Activated CD4-positive, alpha-beta T cell treated with anti-CD3 and anti-CD28 coated beads, Interleukin-2, amount 50 U/mL, for 4 hours (primary cell): ENCODE measurements around the gene UFC1.

Experiments
- DNase-seq, 2 experiments: peaks; one replicate each; pipeline ENCODE4 v3.0.0-alpha.2; 2020

The UFC1 gene

DNA sequence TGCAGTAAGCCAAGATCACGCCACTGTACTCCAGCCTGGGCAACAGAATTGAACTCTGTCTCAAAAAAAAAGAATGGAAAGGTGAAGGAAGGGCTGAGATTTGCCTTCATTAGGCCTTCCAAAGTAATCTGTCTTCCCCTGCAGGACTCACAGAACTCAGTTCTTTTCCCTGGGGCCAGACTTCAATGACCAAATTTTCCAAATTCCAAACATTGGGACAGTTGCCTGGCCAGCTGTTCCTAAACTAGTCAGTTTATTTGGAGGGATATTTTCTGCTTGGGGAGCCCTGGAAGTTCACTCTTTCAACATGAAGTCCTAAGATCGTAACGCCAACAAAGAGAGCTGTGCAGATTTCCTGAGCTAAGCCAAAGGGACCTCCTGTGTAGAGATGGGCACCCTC, 15.9 kb upstream of the UFC1 start:
- no peak for DNase-seq

DNA sequence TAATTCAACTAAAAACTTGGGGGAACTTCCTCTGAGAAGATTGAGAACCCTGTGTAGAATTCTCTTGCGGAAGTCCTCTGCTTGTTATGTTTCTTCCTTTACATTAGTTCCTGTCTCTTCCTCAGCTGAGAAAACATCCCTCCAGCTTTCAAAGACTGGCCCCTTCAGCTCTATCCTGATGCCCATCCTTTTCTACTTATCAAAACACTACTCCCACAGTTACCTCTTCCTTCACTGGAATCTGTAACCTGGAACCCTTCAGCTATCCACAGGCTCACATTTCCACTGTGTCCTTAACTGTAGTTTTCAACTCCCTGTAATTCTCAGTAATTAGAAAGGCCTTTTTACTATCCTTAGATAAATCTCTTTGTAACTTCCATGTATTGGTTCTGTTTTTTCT, 15.3 kb upstream of the UFC1 start:
- DNase-seq, result no peak

DNA sequence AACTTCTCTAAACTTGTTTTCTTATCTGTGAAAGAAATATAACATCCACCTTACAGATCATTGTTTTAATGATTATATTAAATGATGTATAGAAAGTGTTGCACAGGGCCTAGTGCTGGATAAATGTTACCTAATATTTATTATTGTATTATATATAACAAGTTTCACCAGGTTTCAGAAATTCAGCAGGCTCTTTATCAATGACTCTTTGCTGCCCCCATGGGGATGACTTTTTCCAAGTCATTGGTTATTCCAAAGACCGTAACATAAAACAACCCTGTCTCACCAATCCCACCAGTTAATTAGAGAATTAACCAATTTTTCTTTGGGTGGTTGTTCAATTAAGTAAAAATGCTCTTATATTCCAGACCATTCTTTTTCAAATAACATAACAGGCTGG, 14.0 kb upstream of the UFC1 start:
- DNase-seq, result peak; percentile 36 to 38

DNA sequence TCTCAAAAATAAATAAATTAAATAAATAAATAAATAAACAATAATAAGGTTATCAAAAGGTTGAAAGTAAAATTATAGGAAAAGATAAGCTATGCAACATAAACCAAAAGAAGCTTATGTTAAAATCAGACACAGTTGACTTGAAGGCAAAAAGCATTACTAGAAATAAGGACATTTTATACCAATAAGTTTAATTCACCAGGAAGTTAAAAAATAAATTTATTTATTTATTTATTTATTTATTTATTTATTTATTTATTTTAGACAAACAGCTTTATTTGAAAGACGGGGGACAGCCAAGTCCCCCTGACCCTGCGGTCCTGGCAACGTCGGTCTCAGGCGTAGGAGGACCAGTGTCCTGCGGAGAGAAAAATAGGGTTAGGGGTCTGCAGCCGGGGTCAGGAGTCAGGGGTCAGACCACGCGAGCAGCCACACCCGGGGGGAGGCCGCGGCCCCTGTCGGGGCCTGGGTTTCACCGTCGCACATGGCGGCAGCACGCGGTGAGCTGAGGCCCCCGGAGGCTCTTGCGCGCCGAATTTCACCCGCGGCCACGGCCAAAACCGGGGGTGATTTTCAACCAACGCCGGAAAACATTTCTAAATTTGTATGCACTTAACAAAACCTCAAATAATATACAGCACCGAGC, 12.9 kb upstream of the UFC1 start:
- no peak for DNase-seq

DNA sequence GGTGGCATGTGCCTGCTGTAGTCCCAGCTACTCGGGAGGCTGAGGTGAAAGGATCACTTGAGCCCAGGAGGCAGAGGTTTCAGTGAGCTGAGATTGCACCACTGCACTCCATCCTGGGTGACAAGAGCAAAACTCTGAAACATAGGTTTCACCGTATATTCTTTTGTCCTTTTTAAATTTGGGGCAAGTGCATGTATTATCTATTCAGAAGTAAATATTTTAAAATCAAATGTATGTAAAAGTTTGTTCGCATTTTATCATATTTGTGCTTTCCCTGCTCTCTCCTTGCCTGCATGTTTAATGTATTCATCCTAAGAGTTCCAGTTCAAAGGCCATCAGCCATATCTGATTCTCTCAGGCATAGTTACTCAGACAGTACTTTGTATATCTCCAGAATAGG, 7.9 kb upstream of the UFC1 start:
- no peak for DNase-seq

DNA sequence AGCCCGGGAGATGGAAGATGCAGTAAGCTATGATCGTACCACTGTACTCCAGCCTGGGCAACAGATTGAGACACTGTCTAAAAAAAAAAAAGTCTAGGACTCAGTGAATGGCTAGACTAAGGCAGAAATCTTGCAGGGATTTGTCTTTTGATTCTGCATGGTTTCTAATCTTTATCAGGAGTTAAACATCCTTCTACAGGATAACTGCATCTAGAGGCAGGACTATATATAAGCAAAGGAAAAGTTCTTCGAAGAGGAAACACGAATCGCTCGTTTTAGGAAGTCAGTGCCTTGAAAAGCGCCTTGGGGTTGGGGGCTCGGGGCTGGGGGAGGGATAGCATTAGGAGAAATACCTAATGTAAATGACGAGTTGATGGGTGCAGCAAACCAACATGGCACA, 602 bp upstream of the UFC1 start:
- no peak for DNase-seq

DNA sequence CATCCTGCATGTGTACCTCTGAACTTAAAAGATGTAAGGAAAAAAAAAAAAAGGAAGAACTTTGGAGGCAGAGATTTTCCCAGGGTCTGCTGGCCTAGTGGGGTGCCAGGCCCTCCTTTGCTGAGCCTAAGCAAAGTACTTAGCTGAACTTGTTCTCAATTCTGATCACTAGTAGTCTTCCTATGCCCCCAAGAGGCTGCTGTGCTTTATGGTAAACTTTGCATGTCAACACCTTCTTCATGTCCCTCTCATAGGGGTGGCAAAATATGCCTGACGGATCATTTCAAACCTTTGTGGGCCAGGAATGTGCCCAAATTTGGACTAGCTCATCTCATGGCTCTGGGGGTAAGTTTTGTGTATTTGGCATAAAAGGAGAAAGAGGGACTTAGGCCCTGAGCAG, 4.1 kb downstream of the UFC1 start:
- no peak for DNase-seq

DNA sequence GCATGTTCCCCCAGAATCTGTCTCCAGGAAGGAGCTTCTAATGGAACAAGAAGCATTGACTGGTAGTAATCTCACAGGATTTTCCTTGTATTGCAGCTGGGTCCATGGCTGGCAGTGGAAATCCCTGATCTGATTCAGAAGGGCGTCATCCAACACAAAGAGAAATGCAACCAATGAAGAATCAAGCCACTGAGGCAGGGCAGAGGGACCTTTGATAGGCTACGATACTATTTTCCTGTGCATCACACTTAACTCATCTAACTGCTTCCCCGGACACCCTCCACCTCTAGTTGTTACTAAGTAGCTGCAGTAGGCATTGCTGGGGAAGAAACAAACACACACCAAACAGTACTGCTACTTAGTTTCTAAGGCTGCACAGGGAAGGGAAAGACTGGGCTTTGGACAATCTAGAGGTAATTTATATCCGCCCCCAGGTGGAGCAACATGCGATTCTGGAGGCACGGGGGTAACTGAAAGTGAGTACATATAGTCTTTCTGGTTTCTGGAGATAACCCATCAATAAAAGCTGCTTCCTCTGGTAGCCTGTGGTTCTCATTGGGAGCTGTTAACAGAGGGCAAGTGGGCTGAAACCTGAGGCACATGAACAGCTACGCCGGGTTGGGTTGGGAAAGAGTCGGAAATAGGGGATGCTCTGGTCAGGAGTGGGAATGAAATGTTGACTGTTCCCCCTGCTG, 4.7 kb downstream of the UFC1 start:
- DNase-seq, result no peak

DNA sequence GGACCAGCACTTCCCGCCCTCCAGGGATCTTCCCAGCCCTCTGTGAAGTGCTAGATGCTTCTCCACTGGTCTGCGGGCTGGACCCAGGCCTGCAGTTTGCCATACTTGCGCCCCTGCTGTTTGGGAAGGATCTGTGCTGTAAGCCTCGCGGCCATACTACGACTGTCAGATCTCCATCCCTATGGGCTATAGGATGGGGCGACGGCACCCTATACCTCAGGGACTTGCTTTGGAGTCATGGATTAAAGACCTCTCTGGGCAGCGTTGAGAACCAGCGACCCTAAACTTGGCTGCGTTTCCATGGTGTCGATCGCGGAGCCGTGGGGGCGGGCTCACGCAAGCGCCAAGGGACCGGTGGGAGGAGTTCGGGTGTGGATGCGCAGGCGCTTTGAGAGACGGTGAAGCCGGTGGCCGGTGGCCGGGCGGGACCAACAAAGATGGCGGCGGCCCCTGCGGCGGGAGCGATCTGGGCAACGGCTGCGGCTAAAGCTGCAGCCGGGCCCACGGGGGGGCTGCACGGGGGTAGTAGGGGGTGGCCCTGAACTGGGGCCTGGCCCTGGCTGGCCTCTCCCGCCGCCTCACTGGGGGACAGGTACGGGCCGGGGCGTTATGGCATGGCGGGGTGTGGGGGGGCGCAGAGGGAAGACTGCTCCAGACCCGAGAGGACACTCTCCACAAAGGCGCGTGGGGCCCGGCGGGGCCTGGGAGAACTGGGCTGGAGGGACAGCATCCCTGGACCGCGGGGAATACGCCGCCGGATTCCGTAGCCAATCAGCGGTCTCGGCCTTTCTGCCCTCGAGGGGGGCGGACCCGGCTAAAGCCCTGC, 5.5 kb downstream of the UFC1 start, which contains the start of gene USP21:
USP21 (plus strand) TSS at position 414 of the 826 bp plus-strand sequence. CDS start 1,141 bp downstream, outside the sequence.
- peak; percentile 88 for DNase-seq

DNA sequence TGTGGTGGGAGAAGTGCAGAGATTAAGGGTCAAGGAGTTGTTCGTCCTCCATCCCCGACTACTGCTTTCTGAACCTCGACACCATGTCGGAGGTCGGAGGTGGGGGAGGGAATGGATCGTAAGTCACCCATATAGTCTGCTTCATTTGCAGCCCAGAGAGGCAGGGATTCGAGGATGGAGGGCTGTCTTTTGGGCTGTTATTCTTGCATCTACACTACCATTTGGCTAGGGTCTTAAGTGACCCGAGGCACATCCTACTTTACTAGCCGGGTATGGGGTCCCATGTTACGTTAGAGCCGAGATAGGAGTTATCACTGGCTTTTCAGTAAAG, 6.1 kb downstream of the UFC1 start:
- no peak for DNase-seq

DNA sequence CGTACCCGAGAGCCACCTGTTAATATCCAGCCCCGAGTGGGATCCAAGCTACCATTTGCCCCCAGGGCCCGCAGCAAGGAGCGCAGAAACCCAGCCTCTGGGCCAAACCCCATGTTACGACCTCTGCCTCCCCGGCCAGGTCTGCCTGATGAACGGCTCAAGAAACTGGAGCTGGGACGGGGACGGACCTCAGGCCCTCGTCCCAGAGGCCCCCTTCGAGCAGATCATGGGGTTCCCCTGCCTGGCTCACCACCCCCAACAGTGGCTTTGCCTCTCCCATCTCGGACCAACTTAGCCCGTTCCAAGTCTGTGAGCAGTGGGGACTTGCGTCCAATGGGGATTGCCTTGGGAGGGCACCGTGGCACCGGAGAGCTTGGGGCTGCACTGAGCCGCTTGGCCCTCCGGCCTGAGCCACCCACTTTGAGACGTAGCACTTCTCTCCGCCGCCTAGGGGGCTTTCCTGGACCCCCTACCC, 6.9 kb downstream of the UFC1 start:
- no peak for DNase-seq

DNA sequence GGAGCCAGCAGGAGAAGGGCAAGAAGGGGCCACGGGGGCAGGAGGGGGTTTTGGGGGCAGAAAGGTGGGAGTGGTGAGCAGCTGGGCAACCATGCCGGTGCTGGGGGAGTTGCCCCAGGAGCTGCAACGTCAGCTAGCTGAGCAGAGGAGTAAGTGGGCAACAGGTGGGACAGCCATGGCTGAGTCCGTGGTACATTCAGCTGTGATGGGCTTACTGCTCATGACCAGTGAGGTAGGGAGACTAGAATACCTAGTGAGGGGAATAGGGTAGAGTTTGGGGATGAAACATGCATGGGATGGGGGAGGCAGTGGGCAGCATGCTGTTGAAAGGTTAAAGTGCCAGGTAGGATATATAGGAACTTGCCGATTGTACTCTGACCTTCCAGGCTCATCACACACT, 7.9 kb downstream of the UFC1 start:
- no peak for DNase-seq

DNA sequence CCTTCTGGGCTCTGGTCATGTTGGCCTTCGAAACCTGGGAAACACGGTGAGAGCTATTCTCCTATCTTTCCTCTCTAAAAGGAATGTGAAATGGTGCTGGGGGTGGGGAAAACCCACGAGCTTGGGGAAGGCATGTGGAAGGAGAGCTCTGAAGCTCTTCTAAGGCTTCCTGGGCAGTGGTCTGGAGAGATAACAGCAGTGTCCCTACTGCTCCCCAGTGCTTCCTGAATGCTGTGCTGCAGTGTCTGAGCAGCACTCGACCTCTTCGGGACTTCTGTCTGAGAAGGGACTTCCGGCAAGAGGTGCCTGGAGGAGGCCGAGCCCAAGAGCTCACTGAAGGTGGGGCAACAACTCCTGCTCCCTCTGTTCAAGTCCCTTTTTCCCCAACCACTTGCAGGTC, 8.3 kb downstream of the UFC1 start:
- no peak for DNase-seq

DNA sequence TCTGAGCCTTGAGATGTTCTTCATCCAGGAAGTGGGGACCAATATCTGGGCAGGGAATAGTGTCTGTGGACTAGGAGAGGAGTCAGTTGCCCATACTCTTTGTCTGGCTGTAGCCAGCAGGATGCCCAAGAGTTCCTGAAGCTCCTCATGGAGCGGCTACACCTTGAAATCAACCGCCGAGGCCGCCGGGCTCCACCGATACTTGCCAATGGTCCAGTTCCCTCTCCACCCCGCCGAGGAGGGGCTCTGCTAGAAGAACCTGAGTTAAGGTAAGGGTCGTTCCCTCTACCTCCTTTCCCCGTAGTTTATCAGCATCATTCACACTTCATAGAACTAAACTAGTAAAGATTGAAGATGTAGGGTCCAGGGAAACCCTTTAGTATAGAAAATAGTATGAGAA, 9.0 kb downstream of the UFC1 start:
- no peak for DNase-seq

DNA sequence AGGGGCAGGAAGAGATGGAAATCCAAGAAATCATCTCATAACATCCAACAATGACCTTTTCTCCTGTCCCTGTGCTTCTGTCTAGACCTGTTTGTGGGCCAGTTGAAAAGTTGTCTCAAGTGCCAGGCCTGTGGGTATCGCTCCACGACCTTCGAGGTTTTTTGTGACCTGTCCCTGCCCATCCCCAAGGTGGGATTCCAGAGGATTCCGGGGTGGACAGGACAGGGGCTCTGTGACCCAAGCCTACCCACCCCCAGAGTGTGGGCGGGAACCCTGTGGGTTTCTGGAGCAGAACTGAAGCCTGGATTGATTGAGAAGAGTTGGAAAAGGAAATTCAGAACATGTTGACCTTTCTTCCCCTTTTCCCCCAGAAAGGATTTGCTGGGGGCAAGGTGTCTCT, 10.0 kb downstream of the UFC1 start:
- DNase-seq, result no peak

DNA sequence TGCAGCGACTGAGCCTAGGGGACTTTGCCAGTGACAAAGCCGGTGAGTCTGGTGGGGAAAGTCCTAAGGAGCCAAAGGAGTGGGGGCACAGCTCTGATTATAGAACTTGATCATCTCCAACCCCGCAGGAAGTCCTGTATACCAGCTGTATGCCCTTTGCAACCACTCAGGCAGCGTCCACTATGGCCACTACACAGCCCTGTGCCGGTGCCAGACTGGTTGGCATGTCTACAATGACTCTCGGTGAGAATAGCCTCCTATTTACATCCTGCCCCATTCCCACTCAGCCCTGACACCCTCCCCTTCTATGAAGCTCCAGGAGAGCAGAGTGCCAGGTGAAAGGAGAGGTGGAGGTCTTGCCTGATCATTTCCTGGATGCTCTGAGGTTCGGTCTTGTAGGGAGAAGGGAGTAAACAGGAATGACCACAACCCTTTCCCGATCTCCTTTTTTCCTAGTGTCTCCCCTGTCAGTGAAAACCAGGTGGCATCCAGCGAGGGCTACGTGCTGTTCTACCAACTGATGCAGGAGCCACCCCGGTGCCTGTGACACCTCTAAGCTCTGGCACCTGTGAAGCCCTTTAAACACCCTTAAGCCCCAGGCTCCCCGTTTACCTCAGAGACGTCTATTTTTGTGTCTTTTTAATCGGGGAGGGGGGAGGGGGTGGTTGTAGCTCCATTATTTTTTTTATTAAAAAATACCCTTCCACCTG, 11.3 kb downstream of the UFC1 start:
- DNase-seq, result no peak

DNA sequence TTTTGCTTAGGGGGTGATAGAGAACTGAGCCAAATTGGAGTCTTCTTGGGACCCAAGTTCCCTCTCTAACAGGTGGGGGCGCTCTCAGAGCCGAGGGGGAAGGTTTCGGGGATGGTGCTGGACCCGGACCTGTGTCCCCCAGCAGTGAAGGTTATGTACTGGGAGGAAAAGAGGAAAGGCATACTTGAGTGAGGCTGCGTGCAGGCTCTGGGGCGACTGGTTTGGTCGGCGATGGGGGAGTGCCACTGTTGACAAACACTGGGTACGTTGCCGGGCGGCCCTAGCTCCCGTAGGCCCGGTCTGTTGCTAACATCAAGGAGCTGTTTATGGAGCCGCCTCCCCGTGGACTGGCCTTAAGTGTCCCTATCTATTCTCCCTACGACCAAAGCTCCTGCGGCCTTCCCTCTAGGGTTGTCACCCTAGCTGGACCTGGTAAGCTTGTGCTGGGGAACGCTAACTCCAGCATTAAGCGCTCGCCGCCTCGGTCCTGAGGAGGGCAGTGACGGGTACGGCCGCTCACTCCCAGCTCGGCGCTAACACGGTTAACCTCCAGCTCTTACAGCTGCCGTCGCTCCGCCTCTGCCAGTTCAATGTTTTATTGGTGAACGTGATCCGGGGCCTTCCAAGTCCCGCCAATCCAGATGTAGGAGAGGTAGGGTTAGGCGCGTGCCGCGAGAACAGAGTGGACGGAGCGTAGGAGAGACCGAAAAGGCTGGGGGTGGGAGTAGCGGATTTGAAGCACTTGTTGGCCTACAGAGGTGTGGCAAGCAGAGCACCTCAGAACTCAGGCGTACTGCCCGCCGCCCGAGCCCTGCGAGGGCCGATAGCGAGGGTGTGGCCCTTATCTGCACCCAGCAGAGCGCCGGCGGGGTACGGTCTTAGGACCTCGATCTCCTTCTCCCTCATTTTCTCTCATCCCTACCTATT, 12.2 kb downstream of the UFC1 start, which contains the start of gene PPOX:
PPOX (plus strand) TSS at position 685 of the 927 bp plus-strand sequence. CDS start 422 bp downstream, outside the sequence.
- peak; percentile 85 to 88 for DNase-seq

DNA sequence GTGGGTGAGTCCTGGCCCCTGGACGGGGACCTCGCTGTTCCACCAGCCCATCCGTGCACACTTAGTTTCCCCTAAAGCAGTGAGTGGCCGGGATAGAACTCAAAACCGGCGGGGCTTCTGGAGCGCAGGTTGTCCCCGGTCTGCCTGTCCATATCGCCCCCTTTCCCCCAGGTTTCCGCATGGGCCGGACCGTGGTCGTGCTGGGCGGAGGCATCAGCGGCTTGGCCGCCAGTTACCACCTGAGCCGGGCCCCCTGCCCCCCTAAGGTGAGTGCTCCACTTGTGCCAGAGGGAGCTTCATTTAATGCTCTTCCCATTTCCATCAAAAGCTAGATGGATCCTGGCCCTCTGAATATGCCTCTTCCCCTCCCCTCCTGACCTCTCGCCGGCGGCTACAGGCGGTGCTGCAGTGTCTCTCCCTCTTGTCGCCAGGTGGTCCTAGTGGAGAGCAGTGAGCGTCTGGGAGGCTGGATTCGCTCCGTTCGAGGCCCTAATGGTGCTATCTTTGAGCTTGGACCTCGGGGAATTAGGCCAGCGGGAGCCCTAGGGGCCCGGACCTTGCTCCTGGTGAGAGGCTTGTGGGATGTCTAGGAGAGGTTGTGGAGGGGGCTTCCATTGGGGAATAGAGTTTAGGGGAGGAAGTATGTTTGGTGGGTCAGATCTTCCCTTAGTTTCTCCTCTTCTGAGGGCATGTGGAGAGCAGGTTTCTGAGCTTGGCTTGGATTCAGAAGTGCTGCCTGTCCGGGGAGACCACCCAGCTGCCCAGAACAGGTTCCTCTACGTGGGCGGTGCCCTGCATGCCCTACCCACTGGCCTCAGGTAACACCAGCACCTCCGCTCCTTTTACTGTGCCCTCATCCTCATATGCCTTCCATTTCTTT, 13.1 kb downstream of the UFC1 start:
- no peak for DNase-seq

DNA sequence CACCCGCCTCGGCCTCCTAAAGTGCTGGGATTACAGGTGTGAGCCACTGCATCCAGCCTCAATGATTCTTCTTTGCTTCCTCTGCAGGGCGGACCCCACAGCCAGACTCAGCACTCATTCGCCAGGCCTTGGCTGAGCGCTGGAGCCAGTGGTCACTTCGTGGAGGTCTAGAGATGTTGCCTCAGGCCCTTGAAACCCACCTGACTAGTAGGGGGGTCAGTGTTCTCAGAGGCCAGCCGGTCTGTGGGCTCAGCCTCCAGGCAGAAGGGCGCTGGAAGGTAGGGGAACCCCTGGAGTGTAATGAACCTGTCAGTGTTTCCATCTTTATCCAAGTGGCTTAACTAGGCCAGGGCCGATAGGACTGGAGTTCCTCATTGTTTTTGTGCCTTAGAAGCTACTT, 15.1 kb downstream of the UFC1 start:
- no peak for DNase-seq

DNA sequence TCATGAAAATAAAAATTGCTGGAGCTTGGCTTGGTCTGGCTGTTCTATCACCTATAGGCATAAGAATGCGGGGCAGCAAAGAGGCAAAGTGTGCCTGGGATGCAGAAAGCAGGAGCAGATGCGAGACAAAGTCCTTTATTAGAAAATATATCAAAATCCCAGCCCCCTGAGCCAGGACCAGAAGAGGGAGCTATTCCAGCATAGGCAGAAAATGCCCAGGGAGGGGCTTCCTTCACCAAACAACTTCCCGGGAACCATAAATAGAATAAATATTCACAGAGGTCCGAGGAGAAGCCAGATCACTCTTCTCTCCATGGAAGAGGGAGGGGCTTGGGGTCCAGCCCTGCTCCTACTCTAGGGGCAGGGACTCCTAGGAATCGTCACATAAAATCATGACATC, 17.4 kb downstream of the UFC1 start:
- no peak for DNase-seq

DNA sequence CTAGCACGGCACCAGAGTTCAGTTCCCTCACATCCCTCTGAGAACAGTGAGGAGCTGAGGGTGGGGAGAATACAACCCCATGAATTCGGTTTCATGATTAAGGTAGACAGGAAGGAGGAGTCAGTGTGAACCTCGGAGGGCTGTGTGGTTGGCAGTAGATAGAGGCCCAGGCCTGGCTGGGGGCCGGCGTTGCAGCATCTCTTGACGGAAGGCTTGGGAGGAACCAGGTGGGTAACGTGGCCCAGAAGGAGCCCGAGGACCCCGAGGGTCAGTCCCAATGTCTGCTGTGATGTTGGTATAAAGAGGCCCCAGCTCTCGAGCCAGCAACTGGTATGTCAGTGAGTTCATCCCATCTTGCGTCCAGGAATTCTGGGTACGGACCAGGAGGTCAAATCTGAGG, 17.9 kb downstream of the UFC1 start:
- DNase-seq, result no peak
